ENCODE measurements around the gene PCK2.

DNA sequence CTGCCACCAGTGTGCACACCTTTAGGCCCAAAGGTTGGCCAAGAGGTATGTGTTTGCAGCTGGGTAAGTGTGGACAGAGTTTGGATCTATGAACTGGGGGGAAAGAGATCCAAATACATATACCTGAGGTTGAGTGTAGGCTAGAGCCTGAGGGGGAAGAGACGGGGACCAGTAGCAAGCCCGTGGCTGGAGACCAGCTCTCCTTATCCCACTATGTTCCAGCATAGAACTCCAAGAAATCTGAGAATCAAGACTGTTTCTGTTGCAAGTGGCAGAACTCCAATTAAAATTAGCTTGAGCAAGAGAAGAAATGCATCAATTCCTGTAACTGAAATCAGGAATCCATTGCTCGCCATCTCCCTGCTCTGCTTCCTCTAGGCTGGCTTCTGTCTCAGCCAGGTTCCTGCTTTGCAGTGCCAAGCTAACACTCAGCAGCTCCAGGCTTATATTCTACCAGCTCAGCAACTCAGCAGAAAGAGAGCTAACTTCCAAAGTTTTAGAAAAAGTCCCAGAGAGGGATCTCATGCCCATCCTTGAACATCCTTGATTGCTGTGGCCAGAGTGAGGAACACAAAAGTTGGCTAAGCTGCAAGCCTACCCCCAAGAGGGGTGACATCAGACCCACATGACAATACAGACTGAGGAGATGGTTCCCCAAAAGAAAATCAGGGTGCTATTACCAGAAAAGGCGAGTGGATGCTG is 1.5 kb upstream of the PCK2 start:
- TF ChIP-seq, protein P1, sequence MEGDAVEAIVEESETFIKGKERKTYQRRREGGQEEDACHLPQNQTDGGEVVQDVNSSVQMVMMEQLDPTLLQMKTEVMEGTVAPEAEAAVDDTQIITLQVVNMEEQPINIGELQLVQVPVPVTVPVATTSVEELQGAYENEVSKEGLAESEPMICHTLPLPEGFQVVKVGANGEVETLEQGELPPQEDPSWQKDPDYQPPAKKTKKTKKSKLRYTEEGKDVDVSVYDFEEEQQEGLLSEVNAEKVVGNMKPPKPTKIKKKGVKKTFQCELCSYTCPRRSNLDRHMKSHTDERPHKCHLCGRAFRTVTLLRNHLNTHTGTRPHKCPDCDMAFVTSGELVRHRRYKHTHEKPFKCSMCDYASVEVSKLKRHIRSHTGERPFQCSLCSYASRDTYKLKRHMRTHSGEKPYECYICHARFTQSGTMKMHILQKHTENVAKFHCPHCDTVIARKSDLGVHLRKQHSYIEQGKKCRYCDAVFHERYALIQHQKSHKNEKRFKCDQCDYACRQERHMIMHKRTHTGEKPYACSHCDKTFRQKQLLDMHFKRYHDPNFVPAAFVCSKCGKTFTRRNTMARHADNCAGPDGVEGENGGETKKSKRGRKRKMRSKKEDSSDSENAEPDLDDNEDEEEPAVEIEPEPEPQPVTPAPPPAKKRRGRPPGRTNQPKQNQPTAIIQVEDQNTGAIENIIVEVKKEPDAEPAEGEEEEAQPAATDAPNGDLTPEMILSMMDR (IDR thresholded peaks at IDR 0.05) = no peak
- no peak for TF ChIP-seq POLR2A (IDR thresholded peaks at IDR 0.05)
